HuH-7 (cell line): ENCODE data around the gene ZNF385A.

ENCODE experiments used
- DNase-seq: peaks from one replicate; pipeline ENCODE4 v3.0.0; 2011; ENCODE audit warnings: low spot score

The ZNF385A gene, protein sequence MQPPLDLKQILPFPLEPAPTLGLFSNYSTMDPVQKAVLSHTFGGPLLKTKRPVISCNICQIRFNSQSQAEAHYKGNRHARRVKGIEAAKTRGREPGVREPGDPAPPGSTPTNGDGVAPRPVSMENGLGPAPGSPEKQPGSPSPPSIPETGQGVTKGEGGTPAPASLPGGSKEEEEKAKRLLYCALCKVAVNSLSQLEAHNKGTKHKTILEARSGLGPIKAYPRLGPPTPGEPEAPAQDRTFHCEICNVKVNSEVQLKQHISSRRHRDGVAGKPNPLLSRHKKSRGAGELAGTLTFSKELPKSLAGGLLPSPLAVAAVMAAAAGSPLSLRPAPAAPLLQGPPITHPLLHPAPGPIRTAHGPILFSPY

DNA sequence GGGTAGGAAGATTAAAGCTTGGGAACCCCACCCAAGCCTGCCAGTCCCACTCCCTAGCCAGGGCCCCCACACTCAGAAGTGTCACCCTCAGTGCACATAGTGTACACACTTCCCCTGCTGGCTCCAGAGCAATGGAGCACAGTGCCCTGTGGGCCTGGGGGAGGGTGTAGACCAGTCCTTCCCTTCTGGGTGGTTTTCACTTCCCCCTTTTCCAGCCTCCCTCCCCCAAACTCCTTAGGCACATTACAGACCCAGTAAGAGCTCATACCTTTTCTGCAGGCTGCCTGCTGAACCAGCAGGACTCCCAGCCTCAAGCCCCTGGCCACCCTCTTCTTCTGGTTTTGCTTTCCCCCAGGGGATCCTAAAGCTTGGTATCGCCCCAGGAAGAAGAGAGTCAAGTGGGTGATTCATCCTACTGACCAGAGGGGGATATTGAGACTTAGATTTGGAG lies at the start of gene ZNF385A:
Gene ZNF385A (minus strand): TSS at position 143 of the 451 bp plus-strand sequence. CDS start 219 bp downstream, outside the sequence.
- no peak for DNase-seq

DNA sequence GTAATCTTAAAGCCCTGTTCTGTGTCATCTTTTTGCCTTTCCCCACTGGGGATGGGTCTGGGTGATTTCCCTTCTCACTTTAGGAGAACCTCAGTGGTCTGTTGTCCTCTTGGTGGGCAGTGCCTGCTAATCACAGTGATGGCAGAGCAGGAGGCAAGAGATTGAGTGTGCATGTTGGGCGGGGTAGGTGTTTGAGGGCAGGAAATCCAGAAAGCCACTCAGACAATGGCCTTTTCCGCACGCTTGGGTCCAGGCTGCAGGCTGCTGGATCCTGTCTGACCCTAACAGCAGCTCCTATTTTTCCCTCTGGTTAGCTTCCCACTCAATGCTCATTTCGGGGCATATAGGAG lies 48.3 kb upstream of the ZNF385A start:
- no peak for DNase-seq

DNA sequence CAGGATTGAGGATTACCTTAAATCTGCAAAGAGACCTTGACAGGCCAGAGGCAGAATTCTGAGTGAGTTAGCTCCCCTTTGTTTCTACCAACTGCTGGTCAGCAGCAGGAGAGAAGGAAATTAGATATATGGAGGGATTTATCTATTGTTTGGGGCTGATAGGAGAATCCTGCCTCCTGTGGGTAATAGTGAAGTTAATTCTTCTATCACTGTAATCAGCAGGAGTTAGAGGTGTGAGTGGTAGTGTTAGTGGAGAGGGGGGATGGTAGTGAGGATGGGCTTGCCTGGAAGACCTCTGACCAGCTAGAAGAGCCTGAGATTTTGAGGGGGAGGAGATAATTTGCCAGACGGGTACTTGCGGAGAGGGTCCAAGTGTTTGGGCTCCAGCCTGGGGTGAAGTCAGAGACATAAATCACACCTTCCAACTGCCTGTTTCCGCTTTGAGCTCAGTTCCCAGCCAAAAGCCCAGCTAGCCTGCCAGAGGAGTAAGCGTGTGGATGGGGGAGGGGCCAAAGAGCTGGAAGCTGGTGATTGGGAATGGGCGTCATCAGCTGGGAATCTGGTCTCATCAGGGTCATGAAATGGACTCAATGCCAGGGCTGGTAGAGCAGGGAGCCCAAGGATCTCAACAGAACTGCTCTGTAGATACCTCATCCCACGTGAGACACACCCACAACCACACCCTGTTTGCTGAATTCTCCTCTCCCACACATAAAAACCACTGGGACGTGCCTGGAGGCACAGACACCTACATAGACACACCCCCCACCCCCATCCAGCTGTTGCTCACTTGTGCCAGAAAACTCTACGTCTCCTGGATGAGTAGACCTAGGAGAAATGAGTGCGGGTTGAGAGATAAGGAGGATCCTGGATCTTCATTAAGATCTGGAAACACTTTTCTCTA lies 47.6 kb upstream of the ZNF385A start:
- DNase-seq = no peak

DNA sequence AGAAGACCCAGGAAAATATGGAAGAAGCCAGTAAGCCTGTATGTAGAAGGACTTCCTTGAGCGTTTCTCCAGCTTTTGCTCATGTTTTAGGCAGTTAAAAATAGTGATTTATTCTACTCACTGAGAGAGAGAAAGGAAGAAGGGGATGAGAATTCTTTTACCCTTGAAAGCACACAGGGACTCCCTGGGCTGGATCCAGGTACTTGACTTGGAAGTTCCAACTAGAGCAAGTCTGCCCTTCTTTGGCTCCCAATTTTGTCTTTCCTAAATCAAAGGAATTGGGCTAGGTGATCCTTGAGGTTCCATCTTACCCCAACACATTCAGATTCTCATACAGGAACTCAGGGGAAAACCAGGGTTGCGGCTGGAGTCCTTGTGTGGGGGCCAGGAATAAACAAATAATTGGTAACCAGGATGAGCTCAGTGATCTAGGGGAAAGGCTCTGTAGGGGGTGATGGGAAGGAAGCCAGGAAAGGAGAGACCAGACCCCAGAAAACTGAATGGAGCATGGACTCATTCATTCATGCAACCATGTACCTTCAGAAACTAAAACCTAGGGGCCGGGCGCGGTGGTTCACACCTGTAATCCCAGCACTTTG lies 46.0 kb upstream of the ZNF385A start:
- no peak for DNase-seq

DNA sequence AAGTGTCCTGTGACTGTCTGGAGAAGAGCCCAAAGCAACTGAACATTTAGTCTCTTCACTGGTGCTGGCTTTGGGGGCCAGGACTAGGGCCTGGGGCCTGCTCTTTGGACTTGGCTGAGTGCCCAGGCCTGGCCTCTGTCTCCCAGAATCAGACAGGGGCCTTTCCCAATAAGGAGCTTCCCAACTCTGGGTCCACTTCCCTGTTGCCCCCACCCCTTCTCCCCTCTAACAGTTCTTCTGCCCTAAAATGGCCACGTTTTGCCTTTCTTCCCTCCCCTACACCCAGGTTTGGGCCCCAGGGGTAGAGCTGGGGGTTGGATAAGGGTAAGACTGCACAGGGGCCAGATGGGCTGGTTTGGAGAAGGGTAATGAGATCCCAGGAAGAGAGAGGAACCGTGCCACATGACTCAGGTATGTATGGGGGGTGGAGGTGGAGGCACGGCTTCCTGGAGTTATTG lies 44.5 kb upstream of the ZNF385A start:
- no peak for DNase-seq

DNA sequence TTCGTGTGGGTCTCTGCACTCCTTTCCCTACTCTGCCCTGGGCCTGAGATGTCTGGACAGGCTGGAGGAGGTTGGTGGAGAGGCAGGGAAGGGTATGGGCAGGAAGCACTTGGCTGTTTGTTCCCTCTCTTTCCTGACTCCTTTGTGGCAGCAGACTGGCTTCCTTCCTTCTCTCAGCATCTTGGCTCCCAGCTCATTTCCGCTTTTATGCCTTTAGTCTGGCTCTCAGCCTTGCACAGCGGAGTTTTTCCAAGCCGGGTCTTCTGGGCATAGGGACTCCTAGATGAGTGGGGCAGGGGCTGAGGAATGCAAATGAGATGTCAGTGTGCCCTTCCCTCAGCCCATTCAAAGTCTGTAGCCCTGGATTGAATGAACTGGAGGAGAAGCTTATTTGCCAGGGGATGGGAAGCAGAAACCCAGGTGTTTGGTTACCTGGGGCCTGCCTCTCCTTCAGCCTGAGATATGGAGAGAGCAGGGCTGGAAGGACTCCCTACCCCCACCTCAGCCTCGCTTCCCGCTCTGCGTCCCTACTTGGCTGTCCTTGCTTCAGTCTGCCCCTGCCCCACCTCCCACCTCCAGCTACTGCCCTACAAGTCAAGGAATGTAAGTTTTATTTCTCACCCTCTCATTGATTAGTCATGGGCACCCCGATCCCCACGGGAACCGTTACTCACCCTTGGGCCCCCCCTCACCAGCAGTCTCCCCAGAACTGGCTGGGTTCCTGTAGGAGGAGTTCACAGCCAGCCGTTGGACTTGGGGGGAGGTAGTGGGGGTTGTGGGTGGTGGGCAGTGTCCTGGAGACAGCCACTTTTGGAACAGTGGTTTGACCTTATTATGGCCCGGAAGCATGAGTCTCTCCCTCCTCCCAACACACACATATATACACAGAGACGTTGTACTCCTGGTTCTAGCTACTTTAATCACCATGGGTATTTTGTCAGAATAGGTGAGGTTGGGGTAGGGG lies 43.8 kb upstream of the ZNF385A start:
- no peak for DNase-seq

DNA sequence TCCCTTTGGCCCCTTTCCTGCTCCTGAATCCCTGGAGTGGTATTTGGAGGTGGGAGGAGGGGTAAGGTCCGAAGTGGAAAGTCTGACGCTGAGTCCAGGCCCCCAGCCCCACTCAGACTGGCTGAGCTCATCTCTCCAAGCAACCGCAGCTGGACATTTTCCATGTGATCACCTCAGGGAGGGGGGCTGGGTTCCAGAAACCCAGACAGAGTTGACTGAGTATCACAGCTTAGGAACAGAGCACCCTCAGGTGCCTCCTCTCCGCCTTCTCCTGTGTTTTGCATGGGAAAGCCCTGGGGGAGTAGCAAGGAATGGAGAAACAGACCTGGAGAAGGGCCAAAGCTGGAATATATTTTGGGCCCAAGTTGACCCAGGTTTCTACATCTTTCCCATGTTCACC lies 42.6 kb upstream of the ZNF385A start:
- no peak for DNase-seq

DNA sequence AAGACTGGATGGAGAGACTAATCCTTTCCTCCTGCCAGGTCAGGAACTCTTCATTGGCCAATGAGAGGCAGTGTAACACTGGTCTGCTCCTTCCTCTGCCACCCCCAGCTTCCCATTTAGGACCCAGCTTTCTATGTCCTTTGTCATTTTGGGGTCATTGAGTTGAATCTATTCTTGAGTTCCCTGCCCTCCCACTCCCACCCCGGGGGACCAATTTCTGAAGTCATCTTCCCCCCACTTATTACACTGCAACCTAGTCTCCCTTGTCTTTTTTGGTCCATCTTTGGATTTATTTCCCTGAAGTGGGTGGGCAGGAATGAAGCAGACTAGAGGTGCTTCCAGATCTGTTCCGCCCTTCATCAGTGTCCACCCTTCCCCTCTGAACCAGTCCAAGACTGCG lies 42.2 kb upstream of the ZNF385A start:
- no peak for DNase-seq

DNA sequence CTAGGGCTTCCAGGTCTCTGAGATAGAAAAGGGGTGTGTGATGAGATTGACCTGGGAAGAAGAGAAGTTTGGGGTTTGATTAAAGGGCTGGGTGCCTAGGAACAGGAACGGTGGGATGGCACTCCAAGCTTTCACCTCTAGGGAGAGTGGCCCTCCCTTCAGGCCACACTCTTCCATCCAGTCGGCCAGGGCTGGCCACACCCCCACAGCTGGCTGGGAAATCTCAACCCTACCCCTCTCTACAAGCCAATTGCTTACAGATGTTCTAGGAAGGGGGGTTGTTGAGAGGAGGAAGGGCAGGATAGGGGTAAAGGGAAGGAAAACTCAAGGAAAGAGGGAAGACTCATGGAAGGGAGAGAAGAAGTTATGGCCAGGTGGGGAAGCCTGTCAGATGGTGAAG lies 41.2 kb upstream of the ZNF385A start:
- DNase-seq = no peak

DNA sequence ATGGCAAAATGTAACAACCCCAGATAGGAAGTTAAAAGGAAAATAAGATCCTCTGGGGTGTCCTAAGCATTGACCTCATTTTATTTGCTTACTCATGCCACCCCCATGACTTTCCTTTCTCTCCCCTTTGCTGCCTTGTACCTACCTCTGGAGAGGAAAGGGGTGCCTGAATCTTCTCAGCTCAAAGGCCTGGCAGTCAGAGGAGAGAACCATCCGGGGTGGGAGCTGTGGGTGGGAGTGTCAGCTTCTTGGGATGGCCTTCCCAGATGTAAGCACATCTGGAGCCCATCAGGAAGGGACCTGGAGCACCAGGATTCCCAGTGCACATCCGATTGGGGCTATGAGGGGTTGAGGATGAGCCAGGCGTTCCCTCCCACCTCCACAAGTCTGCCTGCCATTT lies 39.7 kb upstream of the ZNF385A start:
- no peak for DNase-seq

DNA sequence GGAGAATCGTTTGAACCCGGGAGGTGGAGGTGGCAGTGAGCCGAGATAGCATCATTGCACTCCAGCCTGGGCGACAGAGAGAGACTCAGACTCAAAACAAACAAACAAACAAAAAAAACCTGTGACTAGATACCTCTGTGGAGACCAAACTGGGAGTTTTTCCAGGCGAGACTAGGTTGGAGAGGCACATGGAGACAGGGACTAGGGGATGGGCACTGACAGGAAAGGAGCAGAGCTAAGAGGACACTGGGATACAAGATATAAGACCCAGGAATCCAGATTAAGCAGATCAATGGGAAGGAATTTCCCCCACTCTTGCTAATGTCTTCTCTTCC lies 39.2 kb upstream of the ZNF385A start:
- DNase-seq = no peak

DNA sequence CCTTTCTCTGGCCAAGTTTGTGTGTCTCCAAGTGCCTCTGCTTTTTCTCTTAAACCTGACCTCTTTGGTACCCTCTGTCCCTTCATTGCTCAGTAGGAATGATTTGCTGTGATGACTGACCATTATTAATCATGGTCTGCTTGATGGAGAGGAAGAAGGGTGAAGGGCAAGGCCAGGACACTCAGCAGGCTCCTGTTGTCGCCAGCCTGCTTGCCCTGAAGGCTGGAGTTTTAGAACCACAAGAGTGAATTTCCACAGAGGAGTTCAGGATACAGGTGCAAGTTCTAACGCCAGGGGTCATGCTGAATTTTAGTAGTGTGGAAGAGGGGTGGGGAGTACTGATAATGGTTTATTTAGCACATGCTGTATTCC lies 37.3 kb upstream of the ZNF385A start:
- no peak for DNase-seq

DNA sequence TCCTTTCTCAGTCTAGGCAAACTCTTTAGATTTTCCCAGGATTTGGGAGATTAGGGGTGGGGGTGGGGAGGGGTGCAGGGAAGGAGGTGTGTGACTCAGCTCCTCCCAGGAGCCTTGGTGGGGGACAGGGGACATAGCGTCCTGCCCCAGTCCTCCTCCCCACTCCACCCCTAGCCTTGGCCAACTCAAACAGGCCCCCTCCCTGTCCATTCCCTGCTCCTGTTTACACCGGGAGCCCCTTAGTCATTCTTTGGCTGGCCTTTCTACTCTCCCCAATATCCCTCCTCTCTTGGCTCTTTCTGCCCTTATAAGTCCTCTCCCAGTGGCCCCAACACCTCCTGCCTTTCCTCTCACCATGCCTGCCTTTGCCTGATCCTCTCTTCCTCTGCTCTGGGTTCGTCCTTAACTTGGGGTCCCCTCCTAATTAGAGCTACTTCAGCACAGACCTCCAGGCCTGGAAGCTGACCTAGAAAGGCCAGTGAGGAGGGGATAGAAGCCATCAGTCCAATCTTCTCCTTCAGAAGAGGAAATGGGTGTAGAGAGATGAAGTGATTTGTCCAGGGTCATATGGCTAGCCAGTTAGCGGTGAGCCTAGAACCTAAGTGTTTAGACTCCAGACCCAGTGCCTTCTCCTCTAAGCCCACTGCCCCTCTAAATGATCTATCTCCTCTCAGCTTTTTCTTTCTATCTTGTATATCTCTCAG lies 36.8 kb upstream of the ZNF385A start:
- no peak for DNase-seq

DNA sequence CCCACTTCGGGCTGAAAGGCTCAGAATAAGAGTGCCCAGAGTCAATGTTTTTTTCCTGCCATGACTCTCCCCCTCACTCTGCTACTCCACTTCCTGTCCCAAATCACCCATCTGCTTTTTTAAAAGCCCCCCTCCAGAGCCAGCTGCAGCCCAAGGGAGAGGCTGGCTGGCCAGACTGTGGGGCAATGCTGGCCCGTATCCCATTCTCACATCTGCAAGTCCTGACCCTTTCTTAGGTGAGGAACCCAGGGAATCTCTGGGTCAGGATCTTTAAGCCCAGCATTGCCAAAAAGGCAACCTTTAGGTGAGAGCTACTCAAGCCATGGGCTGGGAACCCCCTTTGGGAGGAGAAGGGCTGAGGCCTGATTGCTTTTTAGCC lies 36.2 kb upstream of the ZNF385A start:
- no peak for DNase-seq

DNA sequence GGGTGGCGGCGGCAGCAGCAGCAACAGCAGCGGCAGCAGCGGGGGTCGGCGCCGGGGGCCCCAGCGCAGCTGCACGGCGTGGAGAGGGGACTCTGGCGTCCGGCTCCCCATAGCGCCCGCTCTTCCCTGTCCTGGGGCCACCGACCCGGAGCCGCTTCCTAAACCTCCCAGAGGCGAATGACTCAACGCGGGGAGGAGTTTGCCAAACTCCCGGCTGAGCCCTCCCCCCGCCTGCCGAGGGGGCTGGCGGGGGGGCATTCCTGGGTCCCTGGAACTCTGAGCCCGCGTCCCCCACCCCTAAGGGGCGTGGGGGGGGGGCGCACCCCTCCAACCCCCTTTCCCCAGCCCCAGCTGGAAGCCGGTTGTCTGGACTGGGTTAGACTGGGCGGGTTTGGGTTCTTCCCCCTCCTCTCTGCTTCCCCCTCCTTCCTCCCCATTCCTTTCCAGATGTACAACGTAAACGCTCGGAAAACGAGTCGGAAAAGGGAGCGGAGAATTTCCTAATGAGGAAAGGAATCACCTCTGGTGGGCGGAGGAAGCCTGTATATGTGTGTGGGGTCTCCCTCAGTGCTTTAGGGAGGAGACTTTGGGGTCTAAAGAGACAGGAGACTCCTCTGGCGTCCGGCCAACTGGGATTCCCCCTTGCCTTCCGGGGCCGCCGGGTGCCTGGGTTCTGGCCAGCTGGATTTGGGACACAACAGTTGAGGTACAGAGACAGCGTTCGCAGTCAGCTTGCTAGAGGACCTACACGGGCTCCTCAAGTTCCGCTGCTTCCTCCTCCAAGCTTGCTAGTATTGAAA lies 34.8 kb upstream of the ZNF385A start, which contains the start of gene ITGA5:
Gene ITGA5 (minus strand): TSS at position 179 of the 800 bp plus-strand sequence. CDS start 68 bp downstream, at position 111.
- DNase-seq = peak; percentile 72

DNA sequence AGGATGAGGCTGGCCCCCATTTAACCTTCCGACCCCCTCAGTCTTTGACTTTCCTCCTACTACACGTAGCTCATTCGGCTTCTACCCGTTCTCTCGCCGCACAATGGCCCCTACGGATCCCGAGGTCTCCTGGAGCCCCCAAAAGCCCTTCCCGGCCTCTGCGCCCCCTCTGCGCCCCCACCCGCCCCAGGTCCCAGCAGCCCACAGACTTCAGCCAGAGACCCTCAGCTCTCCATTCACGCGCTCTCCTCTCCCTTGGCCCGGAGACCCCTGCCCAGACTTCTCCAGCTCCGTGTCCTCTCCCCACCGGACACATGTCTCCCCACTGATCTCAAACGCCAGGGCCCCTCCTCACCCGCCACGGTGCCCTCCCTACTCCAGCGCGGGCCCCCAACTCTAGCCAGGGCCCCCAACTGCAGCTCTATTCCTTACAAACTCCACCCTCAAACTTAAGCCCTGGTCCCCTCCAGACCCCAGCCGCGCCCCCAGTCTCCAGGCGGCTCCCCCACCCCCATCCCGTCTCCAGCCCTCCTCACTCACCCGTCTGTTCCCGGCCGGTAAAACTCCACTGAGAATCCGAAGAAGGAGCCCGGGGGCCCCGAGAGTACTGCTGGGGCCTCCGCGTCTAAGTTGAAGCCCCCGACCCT lies 34.0 kb upstream of the ZNF385A start:
- DNase-seq = peak; percentile 40

DNA sequence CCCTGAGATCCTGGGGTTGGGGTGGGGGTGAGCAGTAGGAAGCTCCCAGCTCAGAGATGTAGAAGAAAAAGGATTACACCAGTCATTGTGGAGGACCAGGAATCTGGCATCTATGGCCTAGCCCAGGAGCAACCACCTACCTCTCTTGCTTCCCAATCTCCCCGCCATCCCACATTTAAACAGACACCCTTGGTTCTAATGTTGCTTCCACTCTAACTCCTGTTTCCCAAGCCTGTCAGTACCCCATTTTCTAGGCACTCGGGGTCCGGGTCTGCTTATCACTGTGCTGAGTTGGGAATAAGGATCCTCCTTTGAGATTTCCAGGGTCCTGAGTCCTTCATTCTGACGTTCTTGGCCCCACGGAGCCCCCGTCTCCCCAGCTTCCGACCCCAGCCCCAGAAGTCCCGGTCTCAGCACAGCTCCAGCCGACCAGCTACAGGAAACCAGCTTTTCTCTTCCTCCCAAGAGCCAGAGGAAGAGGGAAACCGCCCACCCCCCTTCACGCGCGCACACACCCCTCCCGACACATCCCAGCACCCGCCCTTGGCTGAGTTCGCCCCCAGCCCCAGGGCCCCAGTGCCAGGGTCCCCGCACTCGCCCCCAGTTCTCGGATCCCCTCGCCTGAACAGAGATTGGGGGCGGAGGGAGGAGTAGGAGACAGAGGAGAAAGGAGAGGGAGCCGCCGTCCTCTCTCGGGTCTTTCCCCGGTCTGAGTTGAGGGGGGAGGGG lies 33.3 kb upstream of the ZNF385A start:
- peak; percentile 54 for DNase-seq

DNA sequence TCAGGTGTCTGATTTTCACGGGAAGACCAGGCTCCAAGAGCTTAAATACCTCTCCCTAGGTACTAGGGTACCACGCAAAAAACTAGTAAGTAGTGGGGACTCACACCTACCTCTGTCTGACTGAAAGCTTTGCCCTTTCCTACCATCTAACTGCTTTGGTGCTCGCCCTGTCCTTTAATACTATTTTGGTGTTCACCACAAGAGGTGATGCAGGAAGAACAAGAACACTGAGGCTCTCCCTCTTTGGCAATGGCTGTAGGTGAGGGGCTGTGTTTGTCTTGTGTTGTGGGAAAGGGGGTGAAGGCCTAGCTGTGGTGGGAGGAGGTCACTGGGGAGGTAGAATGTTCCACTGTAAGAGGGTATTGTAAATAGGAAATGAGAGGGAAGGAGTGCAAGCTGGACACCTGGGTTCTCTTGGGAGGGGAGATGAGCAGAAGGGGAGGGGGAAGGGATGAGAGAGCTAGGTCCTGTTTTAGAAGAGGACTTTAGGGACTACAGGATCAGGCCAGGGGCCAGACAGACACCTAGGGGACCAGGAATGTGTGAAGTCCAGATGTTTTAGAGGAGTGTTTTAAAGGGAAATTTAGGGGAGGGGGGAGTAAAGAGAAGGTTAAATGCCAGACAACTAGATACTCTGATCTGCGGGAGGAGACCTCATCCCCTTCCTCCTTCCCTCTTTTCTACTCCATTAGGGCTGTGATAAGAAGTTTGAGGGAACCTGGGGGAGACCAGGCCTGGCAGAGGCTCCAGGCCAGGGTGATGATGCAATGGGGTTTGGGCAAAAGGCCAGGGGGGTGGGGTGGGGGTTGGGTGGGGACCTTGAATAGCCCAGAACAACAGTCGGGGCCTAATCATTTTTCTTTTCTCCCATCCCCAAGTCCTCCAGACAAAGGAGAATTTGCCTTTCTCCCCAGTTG lies 32.4 kb upstream of the ZNF385A start:
- no peak for DNase-seq
